ENCODE results near the gene ARHGEF33. TPM values are rescaled to one million over a fixed set of nuclear protein-coding genes. Genes with fewer than 3 reads are reported as not detected.

Gene ARHGEF33
- total RNA-seq, 1 experiment from 2014 or later, result 0.04 TPM

GRCh38 chr2:38862476-38862875, 27.2 kb upstream of the ARHGEF33 start:
- no peak overlapping the region for H3K4me2 ChIP-seq (ENCODE audit: low read length)
- H3K36me3 ChIP-seq (ENCODE audit: low read depth, low read length), result peaks cover 26% of the 10 kb centered on the region
- no peak for TF ChIP-seq EZH2 (IDR thresholded peaks at IDR 0.05; ENCODE audit: low read length, unreplicated experiment)
- TF ChIP-seq, protein P1, sequence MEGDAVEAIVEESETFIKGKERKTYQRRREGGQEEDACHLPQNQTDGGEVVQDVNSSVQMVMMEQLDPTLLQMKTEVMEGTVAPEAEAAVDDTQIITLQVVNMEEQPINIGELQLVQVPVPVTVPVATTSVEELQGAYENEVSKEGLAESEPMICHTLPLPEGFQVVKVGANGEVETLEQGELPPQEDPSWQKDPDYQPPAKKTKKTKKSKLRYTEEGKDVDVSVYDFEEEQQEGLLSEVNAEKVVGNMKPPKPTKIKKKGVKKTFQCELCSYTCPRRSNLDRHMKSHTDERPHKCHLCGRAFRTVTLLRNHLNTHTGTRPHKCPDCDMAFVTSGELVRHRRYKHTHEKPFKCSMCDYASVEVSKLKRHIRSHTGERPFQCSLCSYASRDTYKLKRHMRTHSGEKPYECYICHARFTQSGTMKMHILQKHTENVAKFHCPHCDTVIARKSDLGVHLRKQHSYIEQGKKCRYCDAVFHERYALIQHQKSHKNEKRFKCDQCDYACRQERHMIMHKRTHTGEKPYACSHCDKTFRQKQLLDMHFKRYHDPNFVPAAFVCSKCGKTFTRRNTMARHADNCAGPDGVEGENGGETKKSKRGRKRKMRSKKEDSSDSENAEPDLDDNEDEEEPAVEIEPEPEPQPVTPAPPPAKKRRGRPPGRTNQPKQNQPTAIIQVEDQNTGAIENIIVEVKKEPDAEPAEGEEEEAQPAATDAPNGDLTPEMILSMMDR (conservative IDR thresholded peaks at IDR 0.05; ENCODE audit: low read depth, low read length), result no peak
- no peak for TF ChIP-seq EZH2phosphoT487 (IDR thresholded peaks at IDR 0.05; ENCODE audit: borderline replicate concordance, low read length)
- no peak overlapping the region for H3K27ac ChIP-seq (ENCODE audit: low read length)
- H3K4me1 ChIP-seq (ENCODE audit: insufficient read depth, low read length), result peaks cover 13% of the 10 kb centered on the region
- no peaks in the 10 kb centered on the region for H3K9me2 ChIP-seq (replicated peaks; ENCODE audit: low read length)
- no peak for DNase-seq
- no peak for ATAC-seq
- no peaks in the 10 kb centered on the region for H3K27me3 ChIP-seq (ENCODE audit: low read length)
- no peaks in the 10 kb centered on the region for H3K9me3 ChIP-seq (ENCODE audit: low read length)
- CTCF ChIA-PET, result no interaction called here
- no peaks in the 10 kb centered on the region for H4K20me1 ChIP-seq (ENCODE audit: low read length)
- H3K9ac ChIP-seq (ENCODE audit: low read length), result no peak overlapping the region
- POLR2A ChIA-PET (ENCODE audit: unreplicated experiment), result no interaction called here
- no TSS peak for BruUV-seq (replicated peaks)
- intact Hi-C loops (cut with micrococcal nuclease), result no loop called here
- H3K4me3 ChIP-seq (ENCODE audit: low read length), result no peak overlapping the region
- H3F3A ChIP-seq (ENCODE audit: low read length, unreplicated experiment), result peaks cover 5% of the 10 kb centered on the region
- no peaks in the 10 kb centered on the region for H3K79me2 ChIP-seq (ENCODE audit: low read length)
- no peak overlapping the region for H2AFZ ChIP-seq (ENCODE audit: low read length)

DNA sequence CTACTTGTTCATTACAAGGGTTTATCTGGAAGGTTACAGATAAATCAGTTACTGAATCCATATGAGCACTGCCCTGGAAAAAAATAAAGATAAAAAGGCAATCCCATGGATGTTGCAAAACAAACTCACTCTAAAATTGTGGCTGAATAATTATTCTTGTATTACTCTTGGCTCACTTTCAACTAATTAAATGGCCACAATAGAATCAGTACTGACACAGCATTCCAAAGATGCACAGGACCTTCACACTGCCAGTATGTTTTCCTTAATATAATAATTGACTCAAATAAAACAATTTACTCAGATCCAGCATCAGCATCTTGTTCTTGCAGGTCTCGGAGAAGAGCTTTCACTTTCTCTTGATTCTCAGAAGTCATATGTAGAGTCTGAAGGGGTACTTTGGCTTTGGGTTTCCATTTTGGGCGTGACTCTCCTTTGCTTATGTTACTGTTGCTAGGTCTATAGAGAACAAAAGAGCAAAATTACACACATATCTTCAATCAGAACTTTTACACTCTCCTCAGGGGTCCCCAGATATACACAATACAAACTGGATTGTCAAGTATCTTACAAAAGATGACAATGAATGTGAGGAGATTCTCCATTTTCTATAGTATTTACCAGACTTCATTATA, 26.5 kb upstream of the ARHGEF33 start:
- Histone ChIP-seq H3K36me3 (ENCODE audit: low read depth, low read length) (peaks cover 31% of the 10 kb centered on the region), H3K4me2 (ENCODE audit: low read length) (no peak overlapping the region), H3K79me2 (ENCODE audit: low read length) (peaks cover 3% of the 10 kb centered on the region), H3K9ac (ENCODE audit: low read length) (no peak overlapping the region), H3F3A (ENCODE audit: low read length, unreplicated experiment) (peaks cover 5% of the 10 kb centered on the region), H3K9me3 (ENCODE audit: low read length) (no peaks in the 10 kb centered on the region), H3K4me1 (ENCODE audit: insufficient read depth, low read length) (peaks cover 17% of the 10 kb centered on the region), H4K20me1 (ENCODE audit: low read length) (no peaks in the 10 kb centered on the region), H2AFZ (ENCODE audit: low read length) (no peak overlapping the region), H3K27me3 (ENCODE audit: low read length) (no peaks in the 10 kb centered on the region), H3K9me2 (replicated peaks; ENCODE audit: low read length) (no peaks in the 10 kb centered on the region), H3K27ac (ENCODE audit: low read length) (no peak overlapping the region), H3K4me3 (ENCODE audit: low read length) (no peak overlapping the region)
- ChIA-PET CTCF (no interaction called here), POLR2A (ENCODE audit: unreplicated experiment) (no interaction called here)
- no TSS peak for BruUV-seq (replicated peaks)
- DNase-seq, result no peak
- TF ChIP-seq EZH2phosphoT487 (IDR thresholded peaks at IDR 0.05; ENCODE audit: borderline replicate concordance, low read length) (no peak), EZH2 (IDR thresholded peaks at IDR 0.05; ENCODE audit: low read length, unreplicated experiment) (no peak)
- TF ChIP-seq, protein P1 (conservative IDR thresholded peaks at IDR 0.05; ENCODE audit: low read depth, low read length), result no peak
- intact Hi-C loops (cut with micrococcal nuclease), result no loop called here
- ATAC-seq, result no peak

DNA sequence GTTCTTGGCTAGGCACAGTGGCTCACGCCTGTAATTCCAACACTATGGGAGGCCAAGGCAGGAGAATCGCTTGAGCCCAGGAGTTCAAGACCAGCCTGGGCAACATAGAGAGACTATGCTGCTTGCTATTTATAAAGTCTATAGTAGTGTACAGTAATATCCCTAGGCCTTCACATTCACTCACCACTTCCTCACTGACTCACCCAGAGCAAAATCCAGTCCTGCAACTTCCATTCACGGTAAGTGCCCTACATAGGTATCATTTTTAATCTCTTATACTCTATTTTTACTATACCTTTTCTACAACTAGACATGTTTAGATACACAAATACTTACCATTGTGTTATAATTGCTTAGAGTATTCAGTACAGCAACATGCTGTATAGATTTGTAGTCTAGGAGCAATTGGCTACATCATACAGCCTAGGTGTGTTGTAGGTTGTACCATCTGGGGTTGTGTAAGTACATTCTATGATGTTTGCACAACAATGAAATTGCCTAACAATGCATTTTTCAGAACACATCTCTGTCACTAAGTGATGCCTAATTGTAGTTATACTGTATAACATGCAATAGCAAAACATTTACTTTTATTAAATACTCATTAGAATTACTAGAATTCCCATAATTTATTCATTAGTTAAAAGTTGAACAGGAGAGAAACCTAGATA, 22.8 kb upstream of the ARHGEF33 start:
- peak; percentile 85 for DNase-seq
- Histone ChIP-seq H3K79me2 (ENCODE audit: low read length) (peaks cover 36% of the 10 kb centered on the region), H3K27me3 (ENCODE audit: low read length) (no peaks in the 10 kb centered on the region), H4K20me1 (ENCODE audit: low read length) (no peaks in the 10 kb centered on the region), H3K27ac (ENCODE audit: low read length) (peak overlapping the region; percentile 21; the same call in 1 of the 2 replicates), H3K9me2 (replicated peaks; ENCODE audit: low read length) (no peaks in the 10 kb centered on the region), H2AFZ (ENCODE audit: low read length) (no peak overlapping the region), H3K9me3 (ENCODE audit: low read length) (no peaks in the 10 kb centered on the region), H3K36me3 (ENCODE audit: low read depth, low read length) (peaks cover 7% of the 10 kb centered on the region), H3K4me1 (ENCODE audit: insufficient read depth, low read length) (peaks cover 17% of the 10 kb centered on the region), H3K4me3 (ENCODE audit: low read length) (no peak overlapping the region), H3F3A (ENCODE audit: low read length, unreplicated experiment) (peaks cover 5% of the 10 kb centered on the region), H3K9ac (ENCODE audit: low read length) (no peak overlapping the region), H3K4me2 (ENCODE audit: low read length) (peak overlapping the region; percentile 30)
- peak; percentile 93 for ATAC-seq
- no TSS peak for BruUV-seq (replicated peaks)
- intact Hi-C loops (cut with micrococcal nuclease), result no loop called here
- ChIA-PET POLR2A (ENCODE audit: unreplicated experiment) (no interaction called here), CTCF (no interaction called here)
- TF ChIP-seq, protein P1 (conservative IDR thresholded peaks at IDR 0.05; ENCODE audit: low read depth, low read length), result no peak
- TF ChIP-seq EZH2phosphoT487 (IDR thresholded peaks at IDR 0.05; ENCODE audit: borderline replicate concordance, low read length) (no peak), EZH2 (IDR thresholded peaks at IDR 0.05; ENCODE audit: low read length, unreplicated experiment) (no peak)

Data from PC-3 (cell line).